OCI-LY3 (cell line): ENCODE results near the gene TAMALIN.

Source experiments
- EZH2phosphoT487 ChIP-seq: fragments of 200-600 bp; shearing (Covaris generic); IDR thresholded peaks from 2 replicates; pipeline ENCODE4 v1.6.1; 2018; ENCODE audit warnings: antibody characterized with exemption, mixed run types, low read depth
- TF ChIP-seq, protein P1 (sequence below): fragments of 200-600, 300-600 bp; sonication (generic); IDR thresholded peaks from 2 replicates; pipeline ENCODE4 v1.5.1; 2014; ENCODE audit warnings: antibody characterized with exemption, low read length, low read depth

DNA sequence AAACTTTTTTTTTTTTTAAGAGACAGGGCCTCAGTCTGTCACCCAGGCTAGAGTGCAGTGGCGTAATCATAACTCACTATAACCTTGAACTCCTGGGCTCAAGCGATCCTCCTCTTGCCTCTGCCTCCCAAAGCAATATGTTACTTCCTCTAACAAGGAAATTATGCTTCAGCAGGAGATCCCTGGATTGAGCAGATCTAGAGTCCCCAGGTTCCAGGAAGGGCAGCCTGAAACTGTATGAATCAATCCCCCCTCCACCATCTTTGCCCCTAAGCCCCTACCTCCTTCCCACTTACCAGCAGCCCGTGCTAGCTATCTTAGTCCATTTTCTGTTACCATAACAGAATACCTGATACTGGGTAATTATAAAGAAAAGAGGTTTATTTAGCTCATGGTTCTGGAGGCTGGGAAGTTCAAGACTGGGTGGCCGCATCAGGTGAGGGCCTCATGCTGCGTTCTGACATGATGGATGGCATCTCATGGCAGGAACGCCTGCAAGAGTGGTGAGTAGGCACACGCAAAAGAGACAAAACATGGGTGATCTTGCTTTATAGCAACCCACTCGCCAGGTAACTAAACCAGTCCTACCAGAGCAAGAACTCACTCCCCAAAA lies 5.0 kb downstream of the TAMALIN start:
- TF ChIP-seq, protein P1, sequence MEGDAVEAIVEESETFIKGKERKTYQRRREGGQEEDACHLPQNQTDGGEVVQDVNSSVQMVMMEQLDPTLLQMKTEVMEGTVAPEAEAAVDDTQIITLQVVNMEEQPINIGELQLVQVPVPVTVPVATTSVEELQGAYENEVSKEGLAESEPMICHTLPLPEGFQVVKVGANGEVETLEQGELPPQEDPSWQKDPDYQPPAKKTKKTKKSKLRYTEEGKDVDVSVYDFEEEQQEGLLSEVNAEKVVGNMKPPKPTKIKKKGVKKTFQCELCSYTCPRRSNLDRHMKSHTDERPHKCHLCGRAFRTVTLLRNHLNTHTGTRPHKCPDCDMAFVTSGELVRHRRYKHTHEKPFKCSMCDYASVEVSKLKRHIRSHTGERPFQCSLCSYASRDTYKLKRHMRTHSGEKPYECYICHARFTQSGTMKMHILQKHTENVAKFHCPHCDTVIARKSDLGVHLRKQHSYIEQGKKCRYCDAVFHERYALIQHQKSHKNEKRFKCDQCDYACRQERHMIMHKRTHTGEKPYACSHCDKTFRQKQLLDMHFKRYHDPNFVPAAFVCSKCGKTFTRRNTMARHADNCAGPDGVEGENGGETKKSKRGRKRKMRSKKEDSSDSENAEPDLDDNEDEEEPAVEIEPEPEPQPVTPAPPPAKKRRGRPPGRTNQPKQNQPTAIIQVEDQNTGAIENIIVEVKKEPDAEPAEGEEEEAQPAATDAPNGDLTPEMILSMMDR, result no peak
- TF ChIP-seq EZH2phosphoT487, result no peak
